Smooth muscle cell of the coronary artery (primary cell): ENCODE data around the gene AR. TPM values are rescaled to one million over a fixed set of nuclear protein-coding genes. Genes with fewer than 3 reads are reported as not detected.

Experiments used
- total RNA-seq: library from RNA; depleted of rRNA; stranded (reverse); fragments of >200 nt; gene quantifications from 2 replicates; pipeline ENCODE4 v1.2.3, GENCODE V29; 2014; ENCODE audit warnings: low replicate concordance

Gene AR, protein sequence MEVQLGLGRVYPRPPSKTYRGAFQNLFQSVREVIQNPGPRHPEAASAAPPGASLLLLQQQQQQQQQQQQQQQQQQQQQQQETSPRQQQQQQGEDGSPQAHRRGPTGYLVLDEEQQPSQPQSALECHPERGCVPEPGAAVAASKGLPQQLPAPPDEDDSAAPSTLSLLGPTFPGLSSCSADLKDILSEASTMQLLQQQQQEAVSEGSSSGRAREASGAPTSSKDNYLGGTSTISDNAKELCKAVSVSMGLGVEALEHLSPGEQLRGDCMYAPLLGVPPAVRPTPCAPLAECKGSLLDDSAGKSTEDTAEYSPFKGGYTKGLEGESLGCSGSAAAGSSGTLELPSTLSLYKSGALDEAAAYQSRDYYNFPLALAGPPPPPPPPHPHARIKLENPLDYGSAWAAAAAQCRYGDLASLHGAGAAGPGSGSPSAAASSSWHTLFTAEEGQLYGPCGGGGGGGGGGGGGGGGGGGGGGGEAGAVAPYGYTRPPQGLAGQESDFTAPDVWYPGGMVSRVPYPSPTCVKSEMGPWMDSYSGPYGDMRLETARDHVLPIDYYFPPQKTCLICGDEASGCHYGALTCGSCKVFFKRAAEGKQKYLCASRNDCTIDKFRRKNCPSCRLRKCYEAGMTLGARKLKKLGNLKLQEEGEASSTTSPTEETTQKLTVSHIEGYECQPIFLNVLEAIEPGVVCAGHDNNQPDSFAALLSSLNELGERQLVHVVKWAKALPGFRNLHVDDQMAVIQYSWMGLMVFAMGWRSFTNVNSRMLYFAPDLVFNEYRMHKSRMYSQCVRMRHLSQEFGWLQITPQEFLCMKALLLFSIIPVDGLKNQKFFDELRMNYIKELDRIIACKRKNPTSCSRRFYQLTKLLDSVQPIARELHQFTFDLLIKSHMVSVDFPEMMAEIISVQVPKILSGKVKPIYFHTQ
- total RNA-seq = 2.7 and 3.2 TPM in 2 replicates

GRCh38 chrX:67543818-67544217 is at the start of gene AR:
Gene AR, plus strand, starts transcription at chrX:67544021. Its CDS starts 1,126 bp downstream, at chrX:67545147.

